Measurements from ENCODE around the gene CCDC138. TPM values are rescaled to one million over a fixed set of nuclear protein-coding genes. Genes with fewer than 3 reads are reported as not detected.

The CCDC138 gene
- total RNA-seq, 1 donor, result 9.1 TPM

DNA sequence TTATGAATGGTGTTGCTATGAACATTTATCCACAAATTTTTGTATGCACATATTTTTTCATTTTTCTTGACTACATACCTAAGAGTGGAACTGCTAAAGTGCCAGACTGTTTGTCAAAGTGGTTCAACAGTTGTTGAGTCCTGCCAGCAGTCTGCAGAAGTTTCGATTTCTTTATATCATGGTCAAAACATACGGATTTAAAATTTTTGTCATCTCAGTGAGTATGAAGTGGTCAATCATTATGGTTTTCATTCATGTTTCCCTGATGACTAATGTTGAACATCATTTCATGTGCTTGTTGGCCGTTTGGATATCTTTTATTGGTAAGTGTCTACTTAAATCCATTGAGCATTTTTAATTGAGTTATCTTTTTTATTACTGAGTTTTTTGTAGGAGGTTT, 39.2 kb downstream of the CCDC138 start:
- DNase-seq (ENCODE audit: low read depth), result peak; percentile 6
- H3K4me3 ChIP-seq (ENCODE audit: low read depth, low read length), result no peak overlapping the region
- TF ChIP-seq, protein P1, sequence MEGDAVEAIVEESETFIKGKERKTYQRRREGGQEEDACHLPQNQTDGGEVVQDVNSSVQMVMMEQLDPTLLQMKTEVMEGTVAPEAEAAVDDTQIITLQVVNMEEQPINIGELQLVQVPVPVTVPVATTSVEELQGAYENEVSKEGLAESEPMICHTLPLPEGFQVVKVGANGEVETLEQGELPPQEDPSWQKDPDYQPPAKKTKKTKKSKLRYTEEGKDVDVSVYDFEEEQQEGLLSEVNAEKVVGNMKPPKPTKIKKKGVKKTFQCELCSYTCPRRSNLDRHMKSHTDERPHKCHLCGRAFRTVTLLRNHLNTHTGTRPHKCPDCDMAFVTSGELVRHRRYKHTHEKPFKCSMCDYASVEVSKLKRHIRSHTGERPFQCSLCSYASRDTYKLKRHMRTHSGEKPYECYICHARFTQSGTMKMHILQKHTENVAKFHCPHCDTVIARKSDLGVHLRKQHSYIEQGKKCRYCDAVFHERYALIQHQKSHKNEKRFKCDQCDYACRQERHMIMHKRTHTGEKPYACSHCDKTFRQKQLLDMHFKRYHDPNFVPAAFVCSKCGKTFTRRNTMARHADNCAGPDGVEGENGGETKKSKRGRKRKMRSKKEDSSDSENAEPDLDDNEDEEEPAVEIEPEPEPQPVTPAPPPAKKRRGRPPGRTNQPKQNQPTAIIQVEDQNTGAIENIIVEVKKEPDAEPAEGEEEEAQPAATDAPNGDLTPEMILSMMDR (IDR thresholded peaks at IDR 0.05; ENCODE audit: insufficient read depth, low read depth, low read length), result no peak

DNA sequence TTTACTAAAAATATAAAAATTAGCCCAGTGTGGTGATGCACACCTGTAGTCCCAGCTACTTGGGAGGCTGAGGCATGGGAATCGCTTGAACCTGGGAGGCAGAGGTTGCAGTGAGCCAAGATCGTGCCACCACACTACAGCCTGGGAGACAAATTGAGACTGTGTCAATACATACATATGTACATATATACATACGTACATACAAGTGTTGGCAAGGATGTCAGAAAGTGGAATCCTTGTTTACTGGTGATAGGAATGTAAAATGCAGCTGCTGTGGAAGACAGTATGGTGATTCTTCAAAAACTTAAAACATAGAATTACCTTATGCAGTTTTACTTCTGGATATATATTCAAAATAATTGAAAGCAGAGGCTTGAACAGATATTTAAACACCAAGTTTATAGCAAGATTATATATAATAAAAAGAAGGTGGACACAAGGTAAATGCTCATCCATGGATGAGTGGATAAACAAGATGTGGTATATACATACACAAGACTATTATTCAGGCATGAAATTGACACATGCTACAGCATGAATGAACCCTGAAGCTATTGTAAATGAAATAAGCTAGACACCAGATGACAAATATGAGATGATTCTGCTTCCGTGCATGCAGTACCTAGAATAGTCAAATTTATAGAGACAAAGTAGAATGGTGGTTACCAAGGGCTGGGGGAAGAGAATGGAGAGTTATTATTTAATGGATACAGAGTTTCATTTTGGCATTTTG, 43.2 kb downstream of the CCDC138 start:
- TF ChIP-seq, protein P1 (IDR thresholded peaks at IDR 0.05; ENCODE audit: insufficient read depth, low read depth, low read length), result no peak
- no peak overlapping the region for H3K4me3 ChIP-seq (ENCODE audit: low read depth, low read length)
- no peak for DNase-seq (ENCODE audit: low read depth)

DNA sequence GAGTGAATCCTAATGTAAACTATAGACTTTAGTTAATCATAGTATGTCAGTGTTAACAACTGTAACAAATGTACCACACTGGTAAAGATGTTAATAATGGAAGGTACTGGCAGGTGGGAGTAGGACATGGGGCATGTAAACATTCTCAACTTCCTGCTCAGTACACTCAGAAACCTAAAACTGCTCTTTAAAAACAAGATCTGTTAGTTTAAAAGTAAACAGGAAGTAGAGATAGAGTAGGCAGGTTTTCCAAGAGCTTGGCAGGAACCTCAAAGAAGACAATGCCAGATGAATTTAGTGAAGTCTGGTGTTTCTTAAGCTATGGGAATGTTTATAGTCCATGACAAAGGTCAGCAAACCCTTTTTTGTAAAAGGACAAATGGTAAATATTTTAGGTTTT, 46.6 kb downstream of the CCDC138 start:
- DNase-seq (ENCODE audit: low read depth), result peak; percentile 75
- no peak overlapping the region for H3K4me3 ChIP-seq (ENCODE audit: low read depth, low read length)
- TF ChIP-seq, protein P1 (IDR thresholded peaks at IDR 0.05; ENCODE audit: insufficient read depth, low read depth, low read length), result no peak

DNA sequence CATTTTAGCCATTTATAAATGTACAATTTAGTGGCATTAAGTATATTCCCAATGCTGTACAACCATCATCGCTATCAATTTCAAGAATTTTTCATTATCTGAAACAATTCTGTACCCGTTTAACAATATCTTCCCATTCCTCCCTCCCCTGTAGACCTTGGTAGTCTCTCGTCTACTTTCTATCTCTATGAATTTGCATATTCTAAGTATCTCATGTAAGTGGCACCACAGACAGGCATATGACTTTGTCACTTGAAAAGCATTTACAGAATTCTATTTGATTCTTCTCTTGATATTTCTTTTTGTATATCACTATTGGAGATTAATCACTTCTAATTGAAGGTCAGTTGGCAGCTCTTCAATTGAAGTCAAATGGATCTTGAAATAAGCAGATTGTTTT, 48.0 kb downstream of the CCDC138 start:
- H3K4me3 ChIP-seq (ENCODE audit: low read depth, low read length), result no peak overlapping the region
- DNase-seq (ENCODE audit: low read depth), result no peak
- TF ChIP-seq, protein P1 (IDR thresholded peaks at IDR 0.05; ENCODE audit: insufficient read depth, low read depth, low read length), result no peak

DNA sequence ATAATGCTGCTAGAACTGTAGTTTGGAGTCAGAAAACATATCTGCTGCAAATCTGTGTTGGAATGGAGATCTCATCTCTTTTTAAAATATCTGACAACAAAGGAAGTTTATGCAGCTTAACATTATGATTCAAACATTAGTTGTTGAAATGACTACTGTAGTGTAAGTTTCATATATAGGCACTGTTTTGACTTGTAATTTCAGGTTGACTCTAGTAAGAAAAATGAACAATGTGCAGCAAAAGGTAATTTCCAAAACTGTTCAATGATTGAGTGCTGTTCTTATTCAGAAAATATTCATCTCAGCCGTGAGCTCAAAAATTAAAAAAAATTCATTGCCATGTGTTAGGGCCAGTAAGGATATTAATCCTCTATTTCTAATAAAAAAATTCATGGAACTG, 48.5 kb downstream of the CCDC138 start:
- TF ChIP-seq, protein P1 (IDR thresholded peaks at IDR 0.05; ENCODE audit: insufficient read depth, low read depth, low read length), result no peak
- no peak for DNase-seq (ENCODE audit: low read depth)
- H3K4me3 ChIP-seq (ENCODE audit: low read depth, low read length), result no peak overlapping the region

DNA sequence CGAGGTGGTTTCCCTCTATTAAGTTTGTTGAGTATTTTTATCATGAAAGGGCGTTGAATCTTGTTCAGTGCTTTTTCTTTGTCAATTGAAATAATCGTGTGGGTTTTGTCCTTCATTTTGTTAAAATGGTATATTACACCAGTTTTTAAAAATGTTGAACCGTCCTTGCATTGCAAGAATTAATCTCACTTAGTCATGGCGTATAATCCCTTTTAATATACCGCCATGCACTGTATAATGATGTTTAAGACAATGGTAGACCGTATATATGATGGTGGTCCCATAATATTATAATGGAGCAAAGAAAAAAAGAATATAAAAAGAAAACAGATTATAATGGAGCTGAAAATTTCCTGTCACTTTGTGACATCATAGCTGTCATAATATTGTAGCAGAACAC, 50.6 kb downstream of the CCDC138 start:
- H3K4me3 ChIP-seq (ENCODE audit: low read depth, low read length), result no peak overlapping the region
- TF ChIP-seq, protein P1 (IDR thresholded peaks at IDR 0.05; ENCODE audit: insufficient read depth, low read depth, low read length), result no peak
- DNase-seq (ENCODE audit: low read depth), result no peak

DNA sequence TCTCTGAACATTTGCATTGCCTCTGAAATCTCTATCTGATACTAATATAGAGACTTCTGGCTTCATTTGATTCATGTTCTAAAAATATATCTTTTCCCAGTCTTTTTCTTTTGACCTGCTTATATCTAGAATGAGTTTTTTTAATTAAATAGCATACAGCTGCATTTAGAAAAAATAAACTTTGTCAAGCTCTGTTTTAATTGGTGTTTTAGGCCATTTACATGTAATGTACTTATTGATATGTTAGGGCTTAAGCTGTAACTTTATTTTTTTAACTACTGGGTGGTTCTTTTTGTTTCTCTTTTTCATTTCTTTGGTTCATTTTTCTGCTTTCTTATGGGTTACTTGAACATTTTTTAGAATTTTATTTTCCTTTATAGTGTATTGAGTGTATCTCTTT, 54.9 kb downstream of the CCDC138 start:
- H3K4me3 ChIP-seq (ENCODE audit: low read depth, low read length), result no peak overlapping the region
- TF ChIP-seq, protein P1 (IDR thresholded peaks at IDR 0.05; ENCODE audit: insufficient read depth, low read depth, low read length), result no peak
- no peak for DNase-seq (ENCODE audit: low read depth)

All from fibroblast of villous mesenchyme (primary cell).